ENCODE results near the gene RPUSD4. TPM values are rescaled to one million over a fixed set of nuclear protein-coding genes. Genes with fewer than 3 reads are reported as not detected.

Gene RPUSD4
- total RNA-seq, 4 donors from 2014 or later = 18.3 to 29.6 (median 23.3) TPM

DNA sequence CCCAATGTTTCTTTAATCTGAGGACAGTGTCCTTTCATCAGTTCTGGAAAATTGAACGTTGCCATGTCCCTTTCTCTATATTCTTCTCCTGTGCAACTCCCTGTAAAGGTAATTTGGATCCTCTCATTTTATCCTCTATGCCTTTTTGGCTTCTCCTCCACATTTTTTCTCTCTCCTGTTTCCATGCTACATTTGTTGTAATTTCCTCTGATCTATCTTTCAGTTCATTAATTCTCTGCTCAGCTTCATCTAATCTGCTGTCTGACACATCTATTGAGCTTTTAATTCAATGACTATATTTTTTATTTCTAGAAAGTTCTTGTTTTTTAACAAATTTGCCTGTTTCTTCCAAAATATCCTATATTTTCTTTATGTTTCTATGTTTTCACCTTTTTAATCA, 59.3 kb downstream of the RPUSD4 start:
- WGBS, 2 donors = 92 to 100% methylated on average over 1 of the region's 1 CpG
- TF ChIP-seq EP300 (IDR thresholded peaks at IDR 0.05) (no peak), POLR2A (IDR thresholded peaks at IDR 0.05) (no peak)
- TF ChIP-seq, protein P1, sequence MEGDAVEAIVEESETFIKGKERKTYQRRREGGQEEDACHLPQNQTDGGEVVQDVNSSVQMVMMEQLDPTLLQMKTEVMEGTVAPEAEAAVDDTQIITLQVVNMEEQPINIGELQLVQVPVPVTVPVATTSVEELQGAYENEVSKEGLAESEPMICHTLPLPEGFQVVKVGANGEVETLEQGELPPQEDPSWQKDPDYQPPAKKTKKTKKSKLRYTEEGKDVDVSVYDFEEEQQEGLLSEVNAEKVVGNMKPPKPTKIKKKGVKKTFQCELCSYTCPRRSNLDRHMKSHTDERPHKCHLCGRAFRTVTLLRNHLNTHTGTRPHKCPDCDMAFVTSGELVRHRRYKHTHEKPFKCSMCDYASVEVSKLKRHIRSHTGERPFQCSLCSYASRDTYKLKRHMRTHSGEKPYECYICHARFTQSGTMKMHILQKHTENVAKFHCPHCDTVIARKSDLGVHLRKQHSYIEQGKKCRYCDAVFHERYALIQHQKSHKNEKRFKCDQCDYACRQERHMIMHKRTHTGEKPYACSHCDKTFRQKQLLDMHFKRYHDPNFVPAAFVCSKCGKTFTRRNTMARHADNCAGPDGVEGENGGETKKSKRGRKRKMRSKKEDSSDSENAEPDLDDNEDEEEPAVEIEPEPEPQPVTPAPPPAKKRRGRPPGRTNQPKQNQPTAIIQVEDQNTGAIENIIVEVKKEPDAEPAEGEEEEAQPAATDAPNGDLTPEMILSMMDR (IDR thresholded peaks at IDR 0.05) = no peak
- Histone ChIP-seq H3K27me3 (no peaks in the 10 kb centered on the region), H3K4me3 (no peak overlapping the region), H3K4me1 (peaks cover 0 to 14% (median 6%) of the 10 kb centered on the region in 4 donors), H3K27ac (no peak overlapping the region), H3K9me3 (peaks cover 0 to 12% (median 0%) of the 10 kb centered on the region in 4 donors), H3K36me3 (no peaks in the 10 kb centered on the region)
- DNase-seq (ENCODE audit: low spot score in 2 of 2) = no peak

Small RNA genes within 50 kb of the gene (small RNA-seq; reads per million reads assigned to genes)
- gene AP001893.2 (not detected), gene RN7SL351P (not detected), gene RNU4-86P (not detected)

Other genes starting within 250 kb of the RPUSD4 start
- 10 to 100 TPM; 14.4 to 25.9 (median 15.3) TPM for gene CDON, start 148.8 kb downstream of the RPUSD4 start, total RNA-seq
- 10 to 100 TPM; 11.4 to 14.2 (median 11.6) TPM for gene FAM118B, start 132 bp upstream of the RPUSD4 start, total RNA-seq
- 10 to 100 TPM; 64.9 to 90.0 (median 80.4) TPM for gene SRPRA, start 57.2 kb upstream of the RPUSD4 start, total RNA-seq
- 10 to 100 TPM; 17.9 to 29.5 (median 20.4) TPM for gene FOXRED1, start 57.5 kb upstream of the RPUSD4 start, total RNA-seq
- 10 to 100 TPM; 13.8 to 16.3 (median 14.6) TPM for gene TIRAP, start 71.4 kb upstream of the RPUSD4 start, total RNA-seq
- gene DCPS, start 92.4 kb upstream of the RPUSD4 start, total RNA-seq = 10 to 100 TPM in 2 of 4 donors, 1 to 10 TPM in 2; 7.1 to 16.4 (median 11.9) TPM
- gene ST3GAL4, start 144.0 kb upstream of the RPUSD4 start, total RNA-seq = 100 to 1,000 TPM in 2 of 4 donors, 10 to 100 TPM in 2; 68.1 to 162 (median 122) TPM